HG02610 (cell line): ENCODE results near the gene WASF2.
"Not testable (repeated sequence)": the region's sequence is repeated elsewhere in the genome, so short reads cannot be mapped to it uniquely, and the experiment has no call there.

ENCODE experiments used
- ATAC-seq: cut with Tn5 transposase; IDR thresholded peaks from one replicate; pipeline ENCODE4 v1.9.1; 2021; ENCODE audit warnings: mild to moderate bottlenecking, moderate library complexity; ENCODE audit not compliant: unreplicated experiment

WASF2 gene

DNA sequence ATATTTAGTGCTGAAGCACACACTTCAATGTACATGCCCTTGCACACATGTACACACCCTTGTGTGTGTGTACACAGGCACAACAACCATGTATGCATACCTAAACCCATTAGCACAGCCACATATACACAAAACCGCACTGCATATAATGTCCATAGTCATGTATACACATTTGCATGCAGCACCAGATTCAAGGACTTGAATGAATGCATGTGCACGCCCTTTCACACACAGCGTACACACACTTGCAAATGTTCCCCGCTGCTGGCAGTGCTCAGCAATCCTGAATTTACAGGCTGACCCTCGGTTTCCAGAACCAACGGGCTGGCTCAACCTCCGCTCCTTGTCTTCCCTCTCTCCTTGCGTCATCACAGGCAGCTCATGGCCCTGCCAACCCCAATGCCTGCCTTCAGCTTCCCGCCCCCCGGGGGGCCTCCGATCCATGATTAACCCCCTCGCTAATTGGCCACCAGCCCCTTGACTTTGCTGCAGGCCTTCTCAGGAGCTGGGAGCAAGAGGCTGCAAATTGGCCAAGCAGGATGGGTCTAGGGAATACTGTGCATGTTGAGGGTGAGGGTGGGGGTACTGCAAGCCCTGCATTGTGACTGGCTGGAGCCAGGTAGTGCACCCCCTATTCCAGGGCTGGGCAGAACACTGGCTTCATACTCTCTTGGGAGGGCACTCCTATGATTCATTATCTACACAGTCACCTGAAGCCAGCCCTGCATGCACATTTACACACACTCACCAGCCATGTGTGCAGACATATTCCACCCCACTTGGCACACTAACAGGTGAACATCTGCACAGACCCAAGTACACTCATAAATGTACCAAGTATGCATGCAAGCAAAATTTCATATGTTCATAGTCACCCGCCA lies 89.6 kb downstream of the WASF2 start:
- no peak for ATAC-seq

DNA sequence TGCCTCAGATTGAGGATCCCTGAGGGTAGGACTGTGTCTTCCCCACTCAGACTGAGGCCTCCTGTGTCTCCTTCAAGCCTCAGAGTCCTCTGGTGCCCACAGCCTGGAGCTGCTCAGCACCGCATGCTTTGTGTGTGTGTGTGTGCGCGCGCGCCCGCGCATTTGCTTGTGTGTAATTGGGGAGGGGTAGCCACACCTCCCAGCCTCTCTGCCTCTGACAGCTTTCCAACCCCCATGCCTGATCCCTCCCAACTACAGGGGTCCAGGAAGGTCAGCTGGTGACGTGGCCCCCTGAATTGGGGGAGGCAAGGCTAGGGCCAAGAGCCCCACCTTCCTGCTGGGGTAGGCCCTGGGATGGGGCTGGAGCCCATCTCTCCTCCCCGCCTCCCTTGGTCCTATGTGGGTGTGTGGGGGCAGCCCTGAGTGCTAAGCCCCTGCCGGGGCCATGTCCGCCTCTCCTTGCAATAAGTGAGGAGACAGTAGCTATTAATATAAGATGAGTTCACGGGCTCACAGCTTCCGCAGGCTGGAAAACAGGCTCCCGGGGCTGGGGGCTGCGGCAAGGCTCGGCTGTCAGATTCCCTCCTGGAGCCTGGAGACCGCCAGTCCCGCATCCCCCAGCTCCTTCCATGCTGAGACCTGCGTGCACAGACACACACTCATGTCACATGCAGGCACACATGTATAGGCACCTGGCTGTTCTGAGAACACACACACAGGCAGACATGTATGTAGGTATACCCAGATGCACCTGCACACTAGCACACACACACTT lies 90.5 kb downstream of the WASF2 start:
- ATAC-seq: no peak

DNA sequence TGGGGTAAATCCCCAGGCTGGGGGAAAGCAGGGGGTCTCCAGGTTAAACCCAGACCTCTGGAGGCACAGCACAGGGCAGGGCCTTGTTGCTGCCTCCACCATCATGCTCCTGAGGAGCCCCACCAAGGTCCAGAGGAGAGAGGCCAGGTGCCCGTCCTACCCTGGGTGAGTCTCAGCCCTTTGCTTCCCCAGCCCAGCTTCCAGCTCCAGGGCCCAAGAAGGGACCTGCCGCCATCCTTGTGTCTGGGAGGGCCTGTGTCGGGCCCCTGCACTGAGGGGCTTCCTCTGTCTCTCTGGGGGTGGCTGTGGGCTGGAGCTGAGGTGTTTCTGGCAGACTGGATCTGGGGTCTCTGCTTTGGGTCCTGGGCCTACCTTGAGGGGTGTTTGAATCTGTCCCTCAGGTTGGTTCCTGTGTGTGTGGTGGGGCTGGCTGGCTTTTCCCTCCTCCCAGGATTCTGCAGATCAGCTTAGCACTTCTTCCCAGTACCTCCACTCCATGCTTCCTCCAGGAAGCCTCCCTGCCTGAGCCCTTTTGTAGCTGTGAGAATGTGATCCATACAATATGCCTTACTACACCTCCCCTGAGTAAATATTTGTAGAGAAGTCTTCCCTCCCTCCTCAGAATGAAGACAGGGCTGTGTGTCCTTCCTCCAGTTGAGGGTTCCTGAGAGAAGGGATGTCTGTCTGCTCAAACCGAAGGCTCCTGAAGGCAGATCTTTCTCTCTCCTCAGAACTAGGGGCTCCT lies 91.4 kb downstream of the WASF2 start:
- no peak for ATAC-seq

DNA sequence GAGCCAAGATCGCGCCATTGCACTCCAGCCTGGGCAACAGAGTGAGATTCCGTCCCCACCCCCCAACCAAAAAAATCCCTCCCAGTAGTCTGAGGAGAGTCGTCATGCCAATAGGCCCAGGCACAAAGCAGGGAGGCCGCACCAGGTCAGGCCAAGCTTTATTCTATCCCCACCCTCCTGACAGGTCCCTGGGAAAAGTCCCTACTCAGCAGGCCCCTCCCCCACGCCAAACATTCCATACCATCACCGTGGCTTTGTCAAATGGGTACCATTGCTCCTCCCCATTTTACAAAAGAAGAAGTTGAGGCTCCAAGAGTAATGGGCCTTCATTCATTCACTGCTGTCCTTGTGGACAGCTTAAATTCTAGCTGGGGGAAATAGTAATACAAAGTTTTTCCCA lies 92.2 kb downstream of the WASF2 start:
- no peak for ATAC-seq

DNA sequence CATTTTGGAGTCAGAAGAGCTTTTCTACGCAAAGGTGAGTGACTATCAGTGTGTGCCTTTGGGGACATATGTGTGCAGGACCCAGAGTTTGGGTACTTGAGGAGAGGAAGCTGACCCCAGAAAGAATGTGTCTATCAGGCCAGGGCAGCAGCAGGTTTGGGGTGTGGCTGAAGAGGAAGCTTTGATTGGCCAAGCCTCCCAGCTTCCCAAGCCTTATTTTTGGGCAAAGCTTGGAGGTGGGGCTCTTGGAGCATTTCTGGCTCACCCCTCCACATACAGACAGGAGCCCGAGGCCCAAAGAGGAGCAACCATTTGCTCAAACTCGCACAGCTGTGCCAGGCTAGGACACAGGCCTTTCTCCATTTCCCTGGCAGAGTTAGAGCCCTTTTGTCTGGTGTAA lies 92.9 kb downstream of the WASF2 start:
- ATAC-seq: no peak

DNA sequence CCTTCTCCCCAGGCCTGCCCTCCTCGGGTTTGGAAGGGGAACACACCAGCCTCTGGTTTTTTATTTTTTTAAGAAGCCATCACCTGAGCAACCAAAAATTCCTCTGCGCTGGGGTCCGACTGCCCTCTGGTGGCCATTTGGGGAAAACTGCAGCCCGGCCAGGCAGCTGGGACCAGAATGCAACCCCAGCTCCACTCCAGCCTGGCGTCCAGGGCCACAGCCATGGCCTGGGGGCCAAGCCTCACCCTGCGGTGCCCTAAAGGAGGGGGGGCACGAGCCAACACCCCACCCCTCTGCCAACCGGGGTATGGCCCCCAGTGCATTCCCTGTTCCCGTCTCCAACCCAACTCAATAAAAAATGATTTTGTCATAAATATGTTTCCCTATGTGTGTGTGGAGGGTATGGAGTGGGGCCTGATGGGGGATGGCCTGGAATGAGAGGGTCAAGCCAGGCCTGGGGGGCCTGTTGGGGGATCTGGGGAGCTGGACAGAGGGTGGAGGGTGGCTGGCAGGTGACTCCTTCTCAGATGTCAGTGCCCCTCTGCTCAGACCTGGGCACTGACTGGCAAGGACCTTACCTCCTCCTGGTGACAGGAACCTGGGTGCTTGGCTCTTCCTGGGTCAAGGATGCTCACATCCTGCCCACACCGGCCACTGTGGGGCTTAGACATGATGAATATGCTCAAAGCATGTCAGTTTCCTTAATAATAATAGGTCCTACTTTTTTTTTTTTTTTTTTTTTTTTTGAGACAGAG lies 94.3 kb downstream of the WASF2 start:
- ATAC-seq: no peak

DNA sequence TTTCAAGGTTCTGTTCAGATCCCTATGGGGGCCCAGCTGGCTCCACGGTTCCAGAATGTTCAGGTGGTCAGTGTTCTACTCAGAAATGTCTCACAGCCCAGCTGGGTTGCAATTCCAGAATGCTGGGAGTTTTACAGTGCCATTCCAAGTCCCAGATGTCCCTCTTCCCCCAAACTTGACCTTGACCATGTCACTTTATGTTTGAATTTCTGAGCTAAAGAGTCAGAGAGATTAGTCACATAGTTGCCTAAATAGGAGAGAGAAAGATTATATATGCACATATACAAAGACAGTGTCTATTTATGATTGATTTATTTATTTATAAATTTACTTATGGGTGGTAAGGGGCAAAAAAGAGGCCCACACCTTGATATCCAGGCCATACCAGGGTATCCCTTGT lies 95.0 kb downstream of the WASF2 start:
- no peak for ATAC-seq

DNA sequence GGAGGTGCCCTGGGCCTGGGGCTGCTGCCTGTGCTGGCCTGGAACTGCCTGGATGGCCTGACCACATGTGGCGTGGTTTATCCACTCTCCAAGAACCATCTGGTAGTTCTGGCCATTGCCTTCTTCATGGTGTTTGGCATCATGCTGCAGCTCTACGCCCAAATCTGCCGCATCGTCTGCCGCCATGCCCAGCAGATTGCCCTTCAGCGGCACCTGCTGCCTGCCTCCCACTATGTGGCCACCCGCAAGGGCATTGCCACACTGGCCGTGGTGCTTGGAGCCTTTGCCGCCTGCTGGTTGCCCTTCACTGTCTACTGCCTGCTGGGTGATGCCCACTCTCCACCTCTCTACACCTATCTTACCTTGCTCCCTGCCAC lies 95.7 kb downstream of the WASF2 start:
- ATAC-seq: no peak

DNA sequence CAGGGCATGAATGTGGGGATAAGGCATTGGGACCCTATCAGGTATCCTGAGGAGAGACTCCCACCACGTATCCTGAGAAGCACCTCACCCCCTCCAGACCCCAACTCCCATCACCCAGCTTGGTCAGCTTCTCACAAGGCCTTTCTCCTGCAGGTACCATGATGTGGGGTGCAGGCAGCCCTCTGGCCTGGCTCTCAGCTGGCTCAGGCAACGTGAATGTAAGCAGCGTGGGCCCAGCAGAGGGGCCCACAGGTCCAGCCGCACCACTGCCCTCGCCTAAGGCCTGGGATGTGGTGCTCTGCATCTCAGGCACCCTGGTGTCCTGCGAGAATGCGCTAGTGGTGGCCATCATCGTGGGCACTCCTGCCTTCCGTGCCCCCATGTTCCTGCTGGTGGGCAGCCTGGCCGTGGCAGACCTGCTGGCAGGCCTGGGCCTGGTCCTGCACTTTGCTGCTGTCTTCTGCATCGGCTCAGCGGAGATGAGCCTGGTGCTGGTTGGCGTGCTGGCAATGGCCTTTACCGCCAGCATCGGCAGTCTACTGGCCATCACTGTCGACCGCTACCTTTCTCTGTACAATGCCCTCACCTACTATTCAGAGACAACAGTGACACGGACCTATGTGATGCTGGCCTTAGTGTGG lies 96.2 kb downstream of the WASF2 start:
- ATAC-seq: no peak

DNA sequence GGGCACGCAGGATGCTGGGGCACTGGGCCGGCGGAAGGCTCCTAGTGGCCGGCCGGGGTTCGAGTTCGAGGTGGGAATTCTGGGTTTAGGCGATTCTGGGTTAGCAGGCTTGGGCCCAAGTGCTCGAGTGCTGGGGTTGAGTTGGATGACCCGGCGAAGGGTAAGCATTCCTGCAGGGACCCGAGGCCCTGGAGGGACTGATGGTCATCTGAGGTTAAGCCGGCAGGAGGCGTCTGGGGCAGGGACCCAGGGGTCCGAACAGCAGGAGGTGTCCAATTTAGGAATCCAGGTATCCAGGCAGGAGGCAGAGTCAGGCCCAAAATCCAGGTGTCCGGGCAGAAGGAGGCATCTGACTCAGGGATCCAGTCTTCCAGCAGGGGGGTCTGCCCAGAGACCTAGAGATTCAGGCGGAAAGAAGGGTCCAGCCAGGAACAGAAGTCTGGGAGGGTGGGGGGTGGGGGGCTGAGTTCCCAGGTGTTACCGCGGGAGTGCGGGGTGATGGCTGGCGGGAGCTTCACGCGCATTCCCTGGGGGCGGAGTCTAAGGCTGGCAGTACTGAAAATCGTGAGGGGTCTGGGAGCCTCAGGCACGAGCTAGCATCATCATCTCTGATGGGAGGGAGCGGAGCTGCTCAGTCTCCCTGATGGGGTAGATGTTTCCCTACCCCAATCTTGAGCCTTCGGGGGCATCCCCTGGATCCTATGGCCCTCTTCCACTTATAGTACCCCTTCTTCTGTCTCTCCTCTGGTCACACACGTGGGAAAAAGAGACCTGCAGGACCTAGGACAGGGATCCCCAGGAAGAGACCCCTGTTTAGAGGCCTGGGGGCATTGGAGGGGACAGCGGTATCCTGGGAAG lies 97.0 kb downstream of the WASF2 start:
- ATAC-seq: no peak

DNA sequence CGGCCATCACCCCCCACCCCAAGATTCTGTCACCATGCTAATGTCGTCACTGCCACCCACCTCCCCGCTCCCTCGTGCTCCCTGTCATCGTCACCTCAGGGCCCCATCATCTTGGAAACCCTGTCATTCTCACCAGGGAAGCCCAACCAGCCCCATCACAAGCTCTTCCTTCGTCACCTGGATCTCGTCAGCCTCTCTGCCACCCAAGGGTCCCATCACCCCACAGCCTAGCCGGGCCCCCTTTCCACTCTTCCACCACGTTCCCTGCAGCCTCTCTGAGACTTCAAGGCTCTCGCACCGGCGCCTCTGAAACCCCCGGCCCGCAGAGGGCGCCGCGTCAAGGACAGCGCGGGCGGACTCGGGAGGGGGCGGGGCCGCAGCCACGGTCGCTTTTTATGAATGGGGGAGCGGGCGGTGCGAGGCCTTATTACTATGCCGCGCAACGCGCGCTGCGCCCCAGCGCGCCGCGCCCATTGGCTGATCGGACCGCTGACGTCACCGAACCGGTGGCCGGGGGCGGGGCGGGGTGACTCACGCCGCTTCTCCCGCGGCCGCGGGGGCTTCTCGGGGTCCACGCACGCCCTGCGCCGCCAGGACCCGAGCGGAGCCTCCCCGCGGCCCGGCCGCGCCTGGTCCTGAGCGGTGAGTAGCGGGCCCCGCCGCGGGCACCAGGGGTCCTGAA lies 97.7 kb downstream of the WASF2 start, which contains the start of gene GPR3:
GPR3 (plus strand) TSS at position 527 of the 682 bp plus-strand sequence. CDS start 1,177 bp downstream, outside the sequence.
- peak; percentile 69 for ATAC-seq

DNA sequence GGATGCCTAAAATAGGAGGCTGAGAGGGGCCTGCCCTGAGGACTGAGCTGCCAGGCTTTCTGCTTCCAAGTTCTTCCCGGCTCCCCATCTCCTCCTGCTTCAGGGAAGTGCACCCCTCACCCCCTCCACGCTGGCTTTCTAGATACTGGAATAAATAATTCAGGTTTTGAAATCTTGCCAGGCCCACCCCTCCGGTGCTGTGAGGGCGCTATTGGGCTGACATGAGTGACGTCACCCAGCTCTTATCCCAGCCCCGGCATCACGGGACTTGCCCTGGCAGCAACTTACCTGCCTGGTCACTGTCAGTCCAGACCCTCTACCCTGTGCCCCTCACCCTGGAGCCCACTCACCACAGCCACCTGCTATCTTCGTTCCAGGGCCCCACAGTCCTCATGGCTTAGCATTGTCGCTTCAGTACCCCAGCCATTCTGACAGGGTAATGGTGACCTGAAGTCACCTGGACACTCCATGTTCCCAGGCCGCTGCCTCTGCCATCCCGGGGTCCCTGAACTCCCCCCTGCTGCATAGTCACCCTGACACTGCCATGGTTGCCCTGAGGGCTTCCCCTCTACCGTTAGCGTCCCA lies 98.4 kb downstream of the WASF2 start:
- no peak for ATAC-seq

DNA sequence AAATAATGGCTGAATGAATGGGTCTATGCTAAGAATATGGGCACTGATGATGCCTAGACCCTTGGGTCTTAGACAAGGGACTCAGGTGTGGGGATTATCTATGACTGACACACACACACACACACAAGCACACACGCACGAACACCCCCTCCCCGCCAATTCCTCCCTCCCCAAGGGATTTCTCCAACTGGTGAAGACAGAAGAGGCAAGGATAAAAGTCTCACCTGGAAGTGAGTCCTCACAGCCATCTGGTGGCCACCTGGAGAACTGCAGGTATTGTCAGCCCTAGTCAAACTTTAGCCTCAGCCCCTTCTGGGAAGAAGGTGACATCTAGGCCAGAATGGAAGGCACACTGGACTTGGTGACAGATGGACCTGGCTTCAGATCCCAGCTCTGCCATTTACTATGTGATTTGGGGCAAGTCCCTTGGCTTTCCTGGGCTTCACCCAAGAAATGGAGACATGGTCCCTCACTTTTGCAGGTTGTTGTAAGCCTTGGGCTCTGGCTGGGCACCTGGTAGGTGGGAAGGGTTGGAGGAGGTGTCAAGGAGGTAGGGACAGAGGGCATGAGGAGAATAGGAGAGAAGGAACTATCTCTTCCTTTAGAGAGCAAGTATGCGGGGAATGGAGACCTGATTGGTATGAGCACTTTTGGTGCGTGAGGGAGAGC lies 101.5 kb downstream of the WASF2 start:
- no peak for ATAC-seq

DNA sequence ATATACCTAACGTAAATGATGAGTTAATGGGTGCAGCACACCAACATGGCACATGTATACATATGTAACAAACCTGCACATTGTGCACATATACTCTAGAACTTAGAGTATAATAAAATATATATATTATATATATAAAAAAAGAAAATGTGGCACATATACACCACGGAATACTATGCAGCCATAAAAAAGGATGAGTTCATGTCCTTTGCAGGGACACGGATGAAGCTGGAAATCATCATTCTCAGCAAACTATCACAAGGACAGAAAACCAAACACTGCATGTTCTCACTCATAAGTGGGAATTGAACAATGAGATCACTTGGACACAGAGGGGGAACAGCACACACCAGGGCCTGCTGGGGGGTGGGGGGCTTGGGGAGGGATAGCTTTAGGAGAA lies 105.2 kb downstream of the WASF2 start:
- not testable (repeated sequence) for ATAC-seq

DNA sequence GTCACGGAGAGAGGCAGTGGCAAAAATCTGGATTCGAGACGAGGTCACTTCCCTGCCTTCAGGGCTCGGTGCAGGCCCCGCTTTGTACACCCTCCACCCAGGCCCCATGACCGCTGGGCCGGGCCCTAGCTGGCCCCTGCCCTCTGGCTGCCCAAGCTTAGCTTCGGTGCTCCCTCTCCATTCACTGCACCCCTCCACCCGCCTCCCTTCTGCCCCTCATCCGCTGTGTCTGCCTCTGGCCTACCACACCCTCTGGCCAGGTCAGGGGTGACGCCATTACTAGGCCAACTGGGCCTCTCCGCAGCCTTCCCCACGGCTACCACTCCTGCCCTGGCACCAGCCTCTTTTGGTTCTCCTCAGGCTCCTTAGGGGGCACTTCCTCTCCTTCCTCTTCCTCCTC lies 106.3 kb downstream of the WASF2 start:
- ATAC-seq: no peak

DNA sequence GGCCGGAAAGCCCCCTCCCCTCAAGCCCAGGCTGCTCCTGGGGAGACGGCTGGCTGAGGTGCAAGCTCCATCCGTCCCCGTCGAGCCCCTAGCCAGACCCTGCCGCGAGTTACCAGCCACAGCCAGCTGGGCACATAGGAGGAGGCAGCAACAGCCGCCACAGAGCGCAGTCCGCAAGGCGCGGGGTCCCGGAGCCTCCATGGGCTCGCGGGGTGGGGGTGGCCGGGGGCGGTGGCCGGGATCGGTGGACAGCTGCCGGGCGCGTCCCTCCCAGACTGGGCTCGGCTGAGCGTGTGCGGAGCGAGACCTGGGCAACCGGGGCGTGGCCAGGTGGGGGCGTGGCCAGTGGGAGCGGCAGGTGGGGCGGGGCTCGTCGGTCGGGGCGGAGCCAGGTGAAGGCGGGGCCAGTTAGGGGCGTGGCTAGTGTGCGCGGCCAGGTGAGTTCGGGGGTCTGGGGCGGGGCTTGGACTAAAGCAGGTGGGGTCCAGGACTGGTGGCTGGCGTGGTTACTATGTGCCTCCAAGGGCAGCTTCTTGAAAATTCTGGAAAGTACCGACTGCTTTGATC lies 106.8 kb downstream of the WASF2 start, which contains the start of gene CD164L2:
CD164L2 (minus strand) TSS at position 295 of the 567 bp plus-strand sequence; CDS start at position 201, 94 bp downstream.
- ATAC-seq: no peak
